ENCODE measurements around the gene LRAT. TPM values are rescaled to one million over a fixed set of nuclear protein-coding genes. Genes with fewer than 3 reads are reported as not detected.
A peak's percentile ranks its signal among the peaks of the same experiment; 100 is the strongest.

Gene LRAT
- total and polyA plus RNA-seq, 2 of the 8 experiments (the other 6 are each of a cell fraction or from before 2014, with no cell fraction given), result 4.3 to 10.3 TPM

DNA sequence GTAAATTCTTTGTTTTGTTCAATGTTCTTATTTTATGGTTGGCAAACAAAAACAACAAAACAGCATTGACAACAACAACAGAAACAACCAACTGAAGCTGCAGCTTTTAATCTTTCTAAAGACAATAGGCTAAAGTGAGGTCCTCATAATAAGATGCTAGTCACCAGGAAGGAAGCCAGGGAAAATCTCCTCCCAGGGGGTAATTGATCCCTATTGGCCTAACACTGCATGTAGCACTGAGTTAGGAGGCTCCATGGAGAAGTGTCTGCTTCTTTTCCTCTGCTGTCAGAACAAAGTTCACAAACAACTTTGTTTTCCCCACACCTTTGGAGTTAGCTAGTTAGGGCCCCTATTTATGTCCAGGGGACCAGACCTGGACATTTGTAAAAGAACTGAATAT is 4.7 kb upstream of the LRAT start:
- Histone ChIP-seq H3K4me2 (ENCODE audit: insufficient read depth in 1 of 2, low read depth in 2 of 2, low read length in 2 of 2) (peak overlapping the region in 1 of 2 experiments; percentile 33; a peak in 1 of 4 replicates), H3K14ac (ENCODE audit: insufficient read length) (no peak overlapping the region), H3K56ac (replicated peaks; ENCODE audit: insufficient read length, low read depth, low read length) (no peak overlapping the region), H4K8ac (ENCODE audit: extremely low read depth, insufficient read depth, low read length) (no peak overlapping the region), H2BK12ac (ENCODE audit: low read depth, low read length) (no peak overlapping the region), H2AFZ (ENCODE audit: low read length) (no peak overlapping the region), H3K79me1 (ENCODE audit: low read depth, low read length) (no peaks in the 10 kb centered on the region), H4K5ac (ENCODE audit: insufficient read length, low read depth, low read length) (no peak overlapping the region), H3K79me2 (ENCODE audit: control insufficient read depth in 1 of 2, insufficient read depth in 2 of 2, low read length in 2 of 2) (no peaks in the 10 kb centered on the region), H3K27me3 (replicated peaks in 1 of 4; ENCODE audit: control insufficient read depth in 3 of 4, extremely low read depth in 1 of 4, insufficient read depth in 3 of 4, low read length in 3 of 4) (peaks cover 0 to 26% (median 17%) of the 10 kb centered on the region in 4 experiments; a peak in 6 of 7 replicates), H3K4me3 (ENCODE audit: extremely low read depth in 1 of 4, insufficient read depth in 2 of 4, low read depth in 3 of 4, low read length in 4 of 4) (no peak overlapping the region), H4K20me1 (replicated peaks in 1 of 2; ENCODE audit: control insufficient read depth in 1 of 2, insufficient read depth in 2 of 2, low read length in 2 of 2) (no peaks in the 10 kb centered on the region), H2BK20ac (ENCODE audit: low read length) (no peak overlapping the region), H3K9me3 (ENCODE audit: insufficient read depth in 2 of 2, low read depth in 1 of 2, low read length in 1 of 2) (no peaks in the 10 kb centered on the region), H3K18ac (ENCODE audit: extremely low read depth, low read length) (no peak overlapping the region), H3K27ac (ENCODE audit: low read depth, low read length) (no peak overlapping the region), H3K23ac (ENCODE audit: insufficient read length) (no peak overlapping the region), H3K4ac (replicated peaks; ENCODE audit: insufficient read length, low read depth, low read length) (no peak overlapping the region), H3K9ac (replicated peaks in 1 of 4; ENCODE audit: extremely low read depth in 1 of 4, low read depth in 3 of 4, low read length in 3 of 4) (no peak overlapping the region), H2AK5ac (ENCODE audit: low read depth, low read length) (no peak overlapping the region), H3K4me1 (replicated peaks in 1 of 4; ENCODE audit: control insufficient read depth in 3 of 4, insufficient read depth in 4 of 4, low read length in 3 of 4) (peaks cover 8 to 27% (median 19%) of the 10 kb centered on the region in 4 experiments), H4K91ac (replicated peaks; ENCODE audit: insufficient read length, low read length) (no peak overlapping the region), H3K23me2 (ENCODE audit: low read depth, low read length) (peaks cover 16% of the 10 kb centered on the region), H2BK5ac (ENCODE audit: low read depth, low read length) (no peak overlapping the region), H2BK15ac (ENCODE audit: low read length) (no peak overlapping the region), H3K36me3 (ENCODE audit: control insufficient read depth in 2 of 4, insufficient read depth in 4 of 4, low read length in 3 of 4) (no peaks in the 10 kb centered on the region), H2BK120ac (replicated peaks; ENCODE audit: low read depth, low read length) (no peak overlapping the region)
- FAIRE-seq (no peak), DNase-seq (ENCODE audit: low read depth in 1 of 2, low spot score in 2 of 2) (no peak)
- CTCF ChIA-PET (ENCODE audit: partially characterized antibody), result interaction anchor here (1.1 to 3.2 kb wide), 6 partner anchors 17 to 180 kb away, joined by 3 to 14 read pairs (median 4); no protein-coding TSS in a partner anchor
- POLR2A ChIA-PET (ENCODE audit: partially characterized antibody), result interaction anchor here (0.8 to 8.3 kb wide), 2 partner anchors 9 to 17 kb away, joined by 3 to 80 read pairs; no protein-coding TSS in a partner anchor
- TF ChIP-seq, protein P1, sequence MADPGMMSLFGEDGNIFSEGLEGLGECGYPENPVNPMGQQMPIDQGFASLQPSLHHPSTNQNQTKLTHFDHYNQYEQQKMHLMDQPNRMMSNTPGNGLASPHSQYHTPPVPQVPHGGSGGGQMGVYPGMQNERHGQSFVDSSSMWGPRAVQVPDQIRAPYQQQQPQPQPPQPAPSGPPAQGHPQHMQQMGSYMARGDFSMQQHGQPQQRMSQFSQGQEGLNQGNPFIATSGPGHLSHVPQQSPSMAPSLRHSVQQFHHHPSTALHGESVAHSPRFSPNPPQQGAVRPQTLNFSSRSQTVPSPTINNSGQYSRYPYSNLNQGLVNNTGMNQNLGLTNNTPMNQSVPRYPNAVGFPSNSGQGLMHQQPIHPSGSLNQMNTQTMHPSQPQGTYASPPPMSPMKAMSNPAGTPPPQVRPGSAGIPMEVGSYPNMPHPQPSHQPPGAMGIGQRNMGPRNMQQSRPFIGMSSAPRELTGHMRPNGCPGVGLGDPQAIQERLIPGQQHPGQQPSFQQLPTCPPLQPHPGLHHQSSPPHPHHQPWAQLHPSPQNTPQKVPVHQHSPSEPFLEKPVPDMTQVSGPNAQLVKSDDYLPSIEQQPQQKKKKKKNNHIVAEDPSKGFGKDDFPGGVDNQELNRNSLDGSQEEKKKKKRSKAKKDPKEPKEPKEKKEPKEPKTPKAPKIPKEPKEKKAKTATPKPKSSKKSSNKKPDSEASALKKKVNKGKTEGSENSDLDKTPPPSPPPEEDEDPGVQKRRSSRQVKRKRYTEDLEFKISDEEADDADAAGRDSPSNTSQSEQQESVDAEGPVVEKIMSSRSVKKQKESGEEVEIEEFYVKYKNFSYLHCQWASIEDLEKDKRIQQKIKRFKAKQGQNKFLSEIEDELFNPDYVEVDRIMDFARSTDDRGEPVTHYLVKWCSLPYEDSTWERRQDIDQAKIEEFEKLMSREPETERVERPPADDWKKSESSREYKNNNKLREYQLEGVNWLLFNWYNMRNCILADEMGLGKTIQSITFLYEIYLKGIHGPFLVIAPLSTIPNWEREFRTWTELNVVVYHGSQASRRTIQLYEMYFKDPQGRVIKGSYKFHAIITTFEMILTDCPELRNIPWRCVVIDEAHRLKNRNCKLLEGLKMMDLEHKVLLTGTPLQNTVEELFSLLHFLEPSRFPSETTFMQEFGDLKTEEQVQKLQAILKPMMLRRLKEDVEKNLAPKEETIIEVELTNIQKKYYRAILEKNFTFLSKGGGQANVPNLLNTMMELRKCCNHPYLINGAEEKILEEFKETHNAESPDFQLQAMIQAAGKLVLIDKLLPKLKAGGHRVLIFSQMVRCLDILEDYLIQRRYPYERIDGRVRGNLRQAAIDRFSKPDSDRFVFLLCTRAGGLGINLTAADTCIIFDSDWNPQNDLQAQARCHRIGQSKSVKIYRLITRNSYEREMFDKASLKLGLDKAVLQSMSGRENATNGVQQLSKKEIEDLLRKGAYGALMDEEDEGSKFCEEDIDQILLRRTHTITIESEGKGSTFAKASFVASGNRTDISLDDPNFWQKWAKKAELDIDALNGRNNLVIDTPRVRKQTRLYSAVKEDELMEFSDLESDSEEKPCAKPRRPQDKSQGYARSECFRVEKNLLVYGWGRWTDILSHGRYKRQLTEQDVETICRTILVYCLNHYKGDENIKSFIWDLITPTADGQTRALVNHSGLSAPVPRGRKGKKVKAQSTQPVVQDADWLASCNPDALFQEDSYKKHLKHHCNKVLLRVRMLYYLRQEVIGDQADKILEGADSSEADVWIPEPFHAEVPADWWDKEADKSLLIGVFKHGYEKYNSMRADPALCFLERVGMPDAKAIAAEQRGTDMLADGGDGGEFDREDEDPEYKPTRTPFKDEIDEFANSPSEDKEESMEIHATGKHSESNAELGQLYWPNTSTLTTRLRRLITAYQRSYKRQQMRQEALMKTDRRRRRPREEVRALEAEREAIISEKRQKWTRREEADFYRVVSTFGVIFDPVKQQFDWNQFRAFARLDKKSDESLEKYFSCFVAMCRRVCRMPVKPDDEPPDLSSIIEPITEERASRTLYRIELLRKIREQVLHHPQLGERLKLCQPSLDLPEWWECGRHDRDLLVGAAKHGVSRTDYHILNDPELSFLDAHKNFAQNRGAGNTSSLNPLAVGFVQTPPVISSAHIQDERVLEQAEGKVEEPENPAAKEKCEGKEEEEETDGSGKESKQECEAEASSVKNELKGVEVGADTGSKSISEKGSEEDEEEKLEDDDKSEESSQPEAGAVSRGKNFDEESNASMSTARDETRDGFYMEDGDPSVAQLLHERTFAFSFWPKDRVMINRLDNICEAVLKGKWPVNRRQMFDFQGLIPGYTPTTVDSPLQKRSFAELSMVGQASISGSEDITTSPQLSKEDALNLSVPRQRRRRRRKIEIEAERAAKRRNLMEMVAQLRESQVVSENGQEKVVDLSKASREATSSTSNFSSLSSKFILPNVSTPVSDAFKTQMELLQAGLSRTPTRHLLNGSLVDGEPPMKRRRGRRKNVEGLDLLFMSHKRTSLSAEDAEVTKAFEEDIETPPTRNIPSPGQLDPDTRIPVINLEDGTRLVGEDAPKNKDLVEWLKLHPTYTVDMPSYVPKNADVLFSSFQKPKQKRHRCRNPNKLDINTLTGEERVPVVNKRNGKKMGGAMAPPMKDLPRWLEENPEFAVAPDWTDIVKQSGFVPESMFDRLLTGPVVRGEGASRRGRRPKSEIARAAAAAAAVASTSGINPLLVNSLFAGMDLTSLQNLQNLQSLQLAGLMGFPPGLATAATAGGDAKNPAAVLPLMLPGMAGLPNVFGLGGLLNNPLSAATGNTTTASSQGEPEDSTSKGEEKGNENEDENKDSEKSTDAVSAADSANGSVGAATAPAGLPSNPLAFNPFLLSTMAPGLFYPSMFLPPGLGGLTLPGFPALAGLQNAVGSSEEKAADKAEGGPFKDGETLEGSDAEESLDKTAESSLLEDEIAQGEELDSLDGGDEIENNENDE (IDR thresholded peaks at IDR 0.05; ENCODE audit: insufficient replicate concordance, low read length), result no peak
